DMS53 (cell line): ENCODE data around the gene ZNF628.
"Not testable (repeated sequence)": the region's sequence is repeated elsewhere in the genome, so short reads cannot be mapped to it uniquely, and the experiment has no call there.

Experiments used
- DNase-seq: peaks from one replicate; lab custom pipeline; 2025; lab: John Stamatoyannopoulos, UW

The ZNF628 gene

GRCh38 chr19:55484593-55485438 lies 8.4 kb downstream of the ZNF628 start, which contains the start of gene NAT14:
Gene NAT14 (plus strand): TSS chr19:55485188. CDS start chr19:55485709, 521 bp downstream.
- DNase-seq, result peak; percentile 87

- peak; percentile 44 for DNase-seq
Measured at GRCh38 chr19:55485439-55486011, 9.1 kb downstream of the ZNF628 start.

- DNase-seq, result peak; percentile 70
Measured at GRCh38 chr19:55486043-55486970, 9.9 kb downstream of the ZNF628 start.

- DNase-seq, result peak; percentile 74
Measured at GRCh38 chr19:55486971-55487923, 10.8 kb downstream of the ZNF628 start.

GRCh38 chr19:55487924-55488687 lies 11.7 kb downstream of the ZNF628 start, which contains the start of gene SSC5D:
Gene SSC5D (plus strand): TSS chr19:55488436. CDS start chr19:55488590, 154 bp downstream.
- peak; percentile 50 for DNase-seq

- DNase-seq, result no peak
Measured at GRCh38 chr19:55488986-55489710, 12.7 kb downstream of the ZNF628 start.

GRCh38 chr19:55489711-55490477 lies 13.5 kb downstream of the ZNF628 start:
- no peak for DNase-seq

- no peak for DNase-seq
Measured at GRCh38 chr19:55490478-55491432, 14.3 kb downstream of the ZNF628 start.

GRCh38 chr19:55491546-55492360 lies 15.3 kb downstream of the ZNF628 start:
- DNase-seq, result no peak

GRCh38 chr19:55492362-55492944 lies 16.0 kb downstream of the ZNF628 start:
- DNase-seq, result peak; percentile 74

- no peak for DNase-seq
Measured at GRCh38 chr19:55493052-55493644, 16.7 kb downstream of the ZNF628 start.

GRCh38 chr19:55493645-55494171 lies 17.3 kb downstream of the ZNF628 start:
- DNase-seq, result peak; percentile 47

- DNase-seq, result peak; percentile 73
Measured at GRCh38 chr19:55494172-55494761, 17.9 kb downstream of the ZNF628 start.

GRCh38 chr19:55495646-55496349 lies 19.4 kb downstream of the ZNF628 start:
- DNase-seq, result peak; percentile 54

GRCh38 chr19:55496820-55497219 lies 20.4 kb downstream of the ZNF628 start:
- not testable (repeated sequence) for DNase-seq
